Tibial artery (tissue), 4 donors: ENCODE results near the gene ATF3.
"Not testable (repeated sequence)": the region's sequence is repeated elsewhere in the genome, so short reads cannot be mapped to it uniquely, and the experiment has no call there.

Experiments
- DNase-seq, 2 donors: peaks; one replicate each; pipeline ENCODE4 v3.0.0-alpha.2; 2019
- H3K27ac ChIP-seq, 2 donors: fragments of 200-600 bp; sonication (generic) in 1 of 2; 1 replicate in 1 of 2; 2 replicates in 1 of 2; pipeline ENCODE4 v1.5.1; 2018 to 2019; ENCODE audit warnings: mild to moderate bottlenecking in 1 of 2
- H3K27me3 ChIP-seq, 2 donors: fragments of 200-600 bp; sonication (generic) in 1 of 2; one replicate each; pipeline versions ENCODE4 v1.5.1 to v1.6.0; 2016 to 2019
- H3K36me3 ChIP-seq, 3 donors: fragments of 200-600 bp; sonication (generic) in 2 of 3; one replicate each; pipeline ENCODE4 v1.5.1; 2016 to 2019; ENCODE audit warnings: mild to moderate bottlenecking in 2 of 3
- H3K4me1 ChIP-seq, 4 donors: fragments of 200-600 bp; sonication (generic) in 2 of 4; 1 replicate in 3 of 4; 2 replicates in 1 of 4; pipeline ENCODE4 v1.5.1; 2016 to 2019
- H3K4me3 ChIP-seq, 2 donors: fragments of 200-600 bp; sonication (generic) in 1 of 2; 1 replicate in 1 of 2; 2 replicates in 1 of 2; pipeline ENCODE4 v1.5.1; 2018 to 2019; ENCODE audit warnings: mild to moderate bottlenecking in 2 of 2
- H3K9me3 ChIP-seq, 3 donors: fragments of 200-600 bp; sonication (generic) in 1 of 3; one replicate each; pipeline ENCODE4 v1.5.1; 2016 to 2019
- CTCF ChIP-seq, 2 experiments: fragments of 200-600 bp in 1 of 2; fragments of 450-650 bp in 1 of 2; IDR thresholded peaks; one replicate each; pipeline ENCODE4 v1.5.1; 2017 to 2019; ENCODE audit warnings: antibody characterized with exemption in 2 of 2, mild to moderate bottlenecking in 1 of 2, moderate library complexity in 1 of 2
- intact Hi-C: fragments of 100-400 bp; cut with DNase I; formaldehyde crosslinking; loops from one replicate; pipeline ENCODE4 v1.15.0; 2023; ENCODE audit warnings: low total_unique reads

ATF3 gene

GRCh38 chr1:212634252-212634651 is 25.7 kb downstream of the ATF3 start:
- Histone ChIP-seq H3K4me3 (no peak overlapping the region), H3K4me1 (peaks cover 0 to 42% (median 35%) of the 10 kb centered on the region in 4 donors), H3K27me3 (no peaks in the 10 kb centered on the region), H3K36me3 (no peaks in the 10 kb centered on the region), H3K9me3 (no peaks in the 10 kb centered on the region), H3K27ac (no peak overlapping the region)
- DNase-seq, result no peak
- intact Hi-C loops, result no loop called here
- no peak for TF ChIP-seq CTCF (IDR thresholded peaks at IDR 0.05)

- DNase-seq, result no peak
- Histone ChIP-seq H3K4me3 (no peak overlapping the region), H3K4me1 (peaks cover 0 to 43% (median 36%) of the 10 kb centered on the region in 4 donors), H3K36me3 (no peaks in the 10 kb centered on the region), H3K27ac (peak overlapping the region in 1 of 2 donors; percentile 78), H3K9me3 (peaks cover 0 to under 1% (median 0%) of the 10 kb centered on the region in 3 donors), H3K27me3 (no peaks in the 10 kb centered on the region)
- no peak for TF ChIP-seq CTCF (IDR thresholded peaks at IDR 0.05)
- intact Hi-C loops, result no loop called here
These were observed 26.6 kb downstream of the ATF3 start for GRCh38 chr1:212635141-212635631.

- H3K4me3 ChIP-seq, result no peak overlapping the region
- H3K4me1 ChIP-seq, result peaks cover 0 to 43% (median 36%) of the 10 kb centered on the region in 4 donors
- no peaks in the 10 kb centered on the region for H3K27me3 ChIP-seq
- H3K27ac ChIP-seq, result peak overlapping the region in 1 of 2 donors; percentile 78
- no peaks in the 10 kb centered on the region for H3K36me3 ChIP-seq
- no peak for DNase-seq
- peaks cover 0 to 3% (median 0%) of the 10 kb centered on the region in 3 donors for H3K9me3 ChIP-seq
- intact Hi-C loops, result no loop called here
- TF ChIP-seq CTCF (IDR thresholded peaks at IDR 0.05), result no peak
These were observed 29.3 kb downstream of the ATF3 start for GRCh38 chr1:212637902-212638301.

- intact Hi-C loops, result no loop called here
- TF ChIP-seq CTCF (IDR thresholded peaks at IDR 0.05), result no peak
- H3K9me3 ChIP-seq, result peaks cover 0 to 3% (median 0%) of the 10 kb centered on the region in 3 donors
- no peaks in the 10 kb centered on the region for H3K27me3 ChIP-seq
- DNase-seq, result no peak
- no peak overlapping the region for H3K4me3 ChIP-seq
- no peaks in the 10 kb centered on the region for H3K36me3 ChIP-seq
- H3K27ac ChIP-seq, result peak overlapping the region in 1 of 2 donors; percentile 78
- peaks cover 0 to 43% (median 36%) of the 10 kb centered on the region in 4 donors for H3K4me1 ChIP-seq
These were observed 30.1 kb downstream of the ATF3 start for GRCh38 chr1:212638492-212639151.

GRCh38 chr1:212639524-212639923 is 31.0 kb downstream of the ATF3 start:
- H3K4me3 ChIP-seq, intact Hi-C loops, DNase-seq, H3K27me3 ChIP-seq, H3K9me3 ChIP-seq, H3K36me3 ChIP-seq: not testable (repeated sequence)
- Histone ChIP-seq H3K27ac (peak overlapping the region in 1 of 2 donors; percentile 78), H3K4me1 (peaks cover 0 to 43% (median 36%) of the 10 kb centered on the region in 4 donors)

- Histone ChIP-seq H3K36me3 (no peaks in the 10 kb centered on the region), H3K9me3 (peaks cover 0 to 3% (median 0%) of the 10 kb centered on the region in 3 donors), H3K27me3 (no peaks in the 10 kb centered on the region), H3K4me1 (peaks cover 0 to 41% (median 34%) of the 10 kb centered on the region in 4 donors), H3K27ac (no peak overlapping the region), H3K4me3 (no peak overlapping the region)
- TF ChIP-seq CTCF (IDR thresholded peaks at IDR 0.05), result no peak
- DNase-seq, result no peak
- intact Hi-C loops, result no loop called here
These were observed 31.8 kb downstream of the ATF3 start for GRCh38 chr1:212640223-212640878.
